Muscle layer of duodenum (tissue), 2 donors: ENCODE measurements around the gene GCSAM.
A peak's percentile ranks its signal among the peaks of the same experiment; 100 is the strongest.
"Not testable (repeated sequence)": the region's sequence is repeated elsewhere in the genome, so short reads cannot be mapped to it uniquely, and the experiment has no call there.

ENCODE experiments used
- H3K27ac ChIP-seq: one replicate; pipeline ENCODE4 v1.7.0; 2013; ENCODE audit warnings: mild to moderate bottlenecking, low read length
- H3K27me3 ChIP-seq: one replicate; pipeline ENCODE4 v1.7.0; 2013; ENCODE audit warnings: low read depth, mild to moderate bottlenecking, control low read depth, low read length
- H3K36me3 ChIP-seq, 2 donors: one replicate each; pipeline ENCODE4 v1.7.0; 2013; ENCODE audit warnings: low read length in 2 of 2, control low read depth in 1 of 2, mild to moderate bottlenecking in 1 of 2; ENCODE audit not compliant: insufficient read depth in 2 of 2, control insufficient read depth in 1 of 2
- H3K4me1 ChIP-seq, 2 donors: one replicate each; pipeline ENCODE4 v1.7.0; 2013; ENCODE audit warnings: low read length in 2 of 2, mild to moderate bottlenecking in 2 of 2, control low read depth in 1 of 2, moderate library complexity in 1 of 2; ENCODE audit not compliant: insufficient read depth in 2 of 2, control insufficient read depth in 1 of 2
- H3K4me3 ChIP-seq, 2 donors: one replicate each; pipeline ENCODE4 v1.7.0; 2013; ENCODE audit warnings: low read length in 2 of 2, low read depth in 1 of 2, mild to moderate bottlenecking in 1 of 2
- H3K9me3 ChIP-seq, 2 donors: one replicate each; pipeline ENCODE4 v1.7.0; 2013; ENCODE audit warnings: low read length in 2 of 2, control low read depth in 1 of 2, mild to moderate bottlenecking in 1 of 2; ENCODE audit not compliant: control insufficient read depth in 1 of 2
- donor health status: healthy.

Gene GCSAM

DNA sequence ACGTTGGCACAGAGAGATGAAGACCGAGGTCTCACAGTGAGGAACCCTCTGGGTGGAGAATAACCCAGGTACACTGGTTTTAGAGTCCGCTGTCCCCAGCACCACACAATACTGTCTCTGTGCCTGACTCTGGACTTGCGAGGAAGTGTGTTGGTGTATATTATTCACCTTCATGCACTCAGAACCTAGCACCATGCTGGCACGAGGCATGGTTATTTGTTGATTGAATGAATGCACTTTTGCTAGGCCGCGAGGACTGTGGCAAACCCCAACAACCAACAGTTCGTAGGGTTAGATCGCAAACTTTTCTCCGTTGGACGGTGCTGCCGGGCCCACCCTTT, 47.3 kb downstream of the GCSAM start:
- Histone ChIP-seq H3K27me3 (no peaks in the 10 kb centered on the region), H3K9me3 (no peaks in the 10 kb centered on the region), H3K27ac (no peak overlapping the region), H3K4me1 (peaks cover 0 to 4% of the 10 kb centered on the region in 2 donors), H3K4me3 (peak overlapping the region; percentile 44 to 74), H3K36me3 (no peaks in the 10 kb centered on the region)

DNA sequence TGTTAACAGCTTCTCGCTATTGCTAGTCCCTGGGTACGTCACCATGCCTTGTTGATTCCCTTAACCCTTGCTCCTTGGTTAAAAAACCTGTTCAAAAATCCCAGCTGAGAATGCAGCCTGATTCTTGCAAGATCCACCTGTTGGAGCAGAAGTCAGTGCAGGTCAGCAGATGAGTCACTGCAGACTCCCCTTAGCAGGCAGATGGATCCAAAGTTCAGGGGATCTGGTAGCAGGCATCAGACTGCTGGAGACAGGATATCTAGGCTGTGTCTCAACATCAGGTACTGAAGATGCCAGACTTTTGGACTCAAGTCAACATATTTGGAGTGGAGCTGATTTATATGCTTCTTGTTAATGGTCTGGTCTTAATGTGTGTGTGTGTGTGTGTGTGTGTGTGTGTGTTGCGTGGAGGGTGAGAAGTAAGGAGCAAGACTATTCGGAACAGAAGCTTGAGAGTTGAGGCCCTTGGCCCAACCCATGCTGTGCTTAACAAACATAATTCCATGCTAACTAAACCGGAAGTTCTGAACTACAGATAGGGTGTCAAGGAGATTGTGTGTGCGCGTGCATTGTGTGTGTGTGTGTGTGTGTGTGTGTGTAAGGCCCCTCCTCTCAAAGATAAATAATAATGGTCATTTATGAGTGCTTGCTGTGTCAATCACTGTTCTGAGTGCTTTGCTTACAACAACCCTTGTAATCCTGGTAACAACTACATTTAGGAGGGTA, 47.9 kb downstream of the GCSAM start:
- Histone ChIP-seq H3K9me3 (no peaks in the 10 kb centered on the region), H3K4me1 (peaks cover 0 to 4% of the 10 kb centered on the region in 2 donors), H3K36me3 (no peaks in the 10 kb centered on the region), H3K27ac (no peak overlapping the region), H3K4me3 (peak overlapping the region in 1 of 2 donors; percentile 74), H3K27me3 (no peaks in the 10 kb centered on the region)

DNA sequence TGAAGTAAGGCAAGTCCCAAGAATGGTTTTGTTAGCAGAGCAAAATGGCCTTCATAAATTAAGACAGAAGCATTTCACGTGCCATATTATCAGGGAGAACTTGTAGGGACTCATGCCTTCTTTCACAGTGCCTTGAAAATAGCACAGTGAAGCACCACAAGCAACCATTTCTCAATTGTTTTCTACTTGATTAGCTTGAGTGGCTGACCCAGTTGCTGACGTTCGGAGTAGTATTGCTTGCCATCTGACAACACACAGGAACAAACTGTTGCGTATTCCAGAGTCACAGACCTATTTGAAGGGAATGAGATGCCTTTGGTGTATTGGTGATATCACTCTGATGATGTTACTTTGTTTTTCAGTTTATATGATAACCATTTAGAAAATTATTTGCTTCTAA, 49.8 kb downstream of the GCSAM start:
- no peaks in the 10 kb centered on the region for H3K36me3 ChIP-seq
- no peaks in the 10 kb centered on the region for H3K9me3 ChIP-seq
- peaks cover 0 to 4% of the 10 kb centered on the region in 2 donors for H3K4me1 ChIP-seq
- no peak overlapping the region for H3K4me3 ChIP-seq
- no peak overlapping the region for H3K27ac ChIP-seq
- no peaks in the 10 kb centered on the region for H3K27me3 ChIP-seq

- H3K36me3 ChIP-seq = no peaks in the 10 kb centered on the region
- peaks cover 0 to 6% of the 10 kb centered on the region in 2 donors for H3K4me1 ChIP-seq
- no peaks in the 10 kb centered on the region for H3K9me3 ChIP-seq
- no peak overlapping the region for H3K4me3 ChIP-seq
- no peak overlapping the region for H3K27ac ChIP-seq
- H3K27me3 ChIP-seq = no peaks in the 10 kb centered on the region
These were observed 54.6 kb downstream of the GCSAM start for GRCh38 chr3:112078125-112079083.

GRCh38 chr3:112074616-112075497, 58.2 kb downstream of the GCSAM start:
- no peak overlapping the region for H3K4me3 ChIP-seq
- H3K9me3 ChIP-seq = no peaks in the 10 kb centered on the region
- peak overlapping the region; percentile 25 for H3K27ac ChIP-seq
- H3K4me1 ChIP-seq = peaks cover 0 to 6% of the 10 kb centered on the region in 2 donors
- no peaks in the 10 kb centered on the region for H3K36me3 ChIP-seq
- no peaks in the 10 kb centered on the region for H3K27me3 ChIP-seq

DNA sequence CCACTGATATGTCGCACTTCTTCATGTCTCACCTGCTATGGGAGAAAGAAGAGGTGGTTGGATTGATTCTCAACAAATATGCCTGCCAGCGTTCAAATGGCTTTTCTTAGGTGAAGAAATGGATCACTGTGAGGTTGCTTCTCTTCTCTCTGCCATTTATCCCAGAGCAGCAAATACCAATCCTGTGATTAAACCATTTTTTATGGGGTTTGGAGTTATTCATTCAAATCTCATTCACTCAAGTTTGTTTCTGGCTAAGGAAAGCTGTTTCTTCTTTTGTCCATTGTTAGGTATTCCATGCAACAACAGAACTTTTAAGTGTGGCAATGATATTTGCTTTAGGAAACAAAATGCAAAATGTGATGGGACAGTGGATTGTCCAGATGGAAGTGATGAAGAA, 59.0 kb downstream of the GCSAM start:
- no peaks in the 10 kb centered on the region for H3K36me3 ChIP-seq
- H3K9me3 ChIP-seq = no peaks in the 10 kb centered on the region
- H3K4me1 ChIP-seq = peaks cover 0 to 6% of the 10 kb centered on the region in 2 donors
- no peaks in the 10 kb centered on the region for H3K27me3 ChIP-seq
- no peak overlapping the region for H3K27ac ChIP-seq
- H3K4me3 ChIP-seq = no peak overlapping the region

DNA sequence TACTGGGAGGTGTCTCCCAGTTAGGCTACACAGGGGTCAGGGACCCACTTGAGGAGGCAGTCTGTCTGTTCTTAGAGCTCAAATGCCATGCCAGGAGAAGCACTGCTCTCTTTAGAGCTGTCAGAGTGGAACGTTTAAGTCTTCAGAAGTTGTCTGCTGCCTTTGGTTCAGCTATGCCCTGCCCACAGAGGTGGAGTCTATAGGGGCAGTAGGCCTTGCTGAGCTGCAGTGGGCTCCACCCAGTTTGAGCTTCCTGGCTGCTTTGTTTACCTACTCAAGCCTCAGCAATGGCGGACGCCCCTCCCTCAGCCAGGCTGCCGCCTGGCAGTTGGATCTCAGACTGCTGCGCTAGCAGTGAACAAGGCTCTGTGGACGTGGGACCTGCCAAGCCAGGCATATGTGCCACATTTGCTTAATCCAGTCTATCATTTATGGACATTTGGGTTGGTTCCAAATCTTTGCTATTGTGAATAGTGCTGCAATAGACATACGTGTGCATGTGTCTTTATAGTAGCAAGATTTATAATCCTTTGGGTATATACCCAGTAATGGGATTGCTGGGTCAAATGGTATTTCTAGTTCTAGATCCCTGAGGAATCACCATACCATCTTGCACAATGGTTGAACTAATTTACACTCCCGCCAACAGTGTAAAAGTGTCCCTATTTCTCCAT, 60.5 kb downstream of the GCSAM start:
- not testable (repeated sequence) for H3K27me3 ChIP-seq, H3K27ac ChIP-seq, H3K9me3 ChIP-seq, H3K4me3 ChIP-seq, H3K4me1 ChIP-seq, H3K36me3 ChIP-seq
